Measurements from ENCODE around the gene BHLHE40. TPM values are rescaled to one million over a fixed set of nuclear protein-coding genes. Genes with fewer than 3 reads are reported as not detected.

Gene BHLHE40
- total and polyA plus RNA-seq, 10 of the 15 experiments (the other 5 are each of a cell fraction or from before 2014, with no cell fraction given), result 25.2 to 106 (median 51.4) TPM

- TF ChIP-seq, protein P1, sequence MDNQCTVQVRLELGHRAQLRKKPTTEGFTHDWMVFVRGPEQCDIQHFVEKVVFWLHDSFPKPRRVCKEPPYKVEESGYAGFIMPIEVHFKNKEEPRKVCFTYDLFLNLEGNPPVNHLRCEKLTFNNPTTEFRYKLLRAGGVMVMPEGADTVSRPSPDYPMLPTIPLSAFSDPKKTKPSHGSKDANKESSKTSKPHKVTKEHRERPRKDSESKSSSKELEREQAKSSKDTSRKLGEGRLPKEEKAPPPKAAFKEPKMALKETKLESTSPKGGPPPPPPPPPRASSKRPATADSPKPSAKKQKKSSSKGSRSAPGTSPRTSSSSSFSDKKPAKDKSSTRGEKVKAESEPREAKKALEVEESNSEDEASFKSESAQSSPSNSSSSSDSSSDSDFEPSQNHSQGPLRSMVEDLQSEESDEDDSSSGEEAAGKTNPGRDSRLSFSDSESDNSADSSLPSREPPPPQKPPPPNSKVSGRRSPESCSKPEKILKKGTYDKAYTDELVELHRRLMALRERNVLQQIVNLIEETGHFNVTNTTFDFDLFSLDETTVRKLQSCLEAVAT (IDR thresholded peaks at IDR 0.05), result peak; percentile 75
- no peak for TF ChIP-seq CEBPZ (IDR thresholded peaks at IDR 0.05; ENCODE audit: low read depth, low read length)
- TF ChIP-seq, protein P2, sequence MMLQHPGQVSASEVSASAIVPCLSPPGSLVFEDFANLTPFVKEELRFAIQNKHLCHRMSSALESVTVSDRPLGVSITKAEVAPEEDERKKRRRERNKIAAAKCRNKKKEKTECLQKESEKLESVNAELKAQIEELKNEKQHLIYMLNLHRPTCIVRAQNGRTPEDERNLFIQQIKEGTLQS (IDR thresholded peaks at IDR 0.05; ENCODE audit: borderline replicate concordance, extremely low read depth, low read depth, low read length), result no peak
- no peak for TF ChIP-seq ELK1 (IDR thresholded peaks at IDR 0.05; ENCODE audit: low read depth, low read length)
- no peak for TF ChIP-seq SREBF2 (IDR thresholded peaks at IDR 0.05; ENCODE audit: low read length)
- TF ChIP-seq, protein P3, sequence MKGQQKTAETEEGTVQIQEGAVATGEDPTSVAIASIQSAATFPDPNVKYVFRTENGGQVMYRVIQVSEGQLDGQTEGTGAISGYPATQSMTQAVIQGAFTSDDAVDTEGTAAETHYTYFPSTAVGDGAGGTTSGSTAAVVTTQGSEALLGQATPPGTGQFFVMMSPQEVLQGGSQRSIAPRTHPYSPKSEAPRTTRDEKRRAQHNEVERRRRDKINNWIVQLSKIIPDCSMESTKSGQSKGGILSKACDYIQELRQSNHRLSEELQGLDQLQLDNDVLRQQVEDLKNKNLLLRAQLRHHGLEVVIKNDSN (IDR thresholded peaks at IDR 0.05; ENCODE audit: borderline replicate concordance, extremely low read length, insufficient read depth, low read depth, low read length), result no peak
- TF ChIP-seq HDAC2 (IDR thresholded peaks at IDR 0.05), result no peak
- no peak for TF ChIP-seq JUNB (IDR thresholded peaks at IDR 0.05)
- peak; percentile 86 for TF ChIP-seq RAD21 (IDR thresholded peaks at IDR 0.05; ENCODE audit: insufficient read depth, low read depth, low read length)
- no peak for TF ChIP-seq SREBF1 (IDR thresholded peaks at IDR 0.05; ENCODE audit: low read length)
- peak; percentile 72; the same call in 1 of the 2 replicates for TF ChIP-seq SMC3 (IDR thresholded peaks at IDR 0.05; ENCODE audit: borderline replicate concordance, low read length)
- TF ChIP-seq ZBTB4 (CRISPR knock-in tag; IDR thresholded peaks at IDR 0.05), result no peak
- TF ChIP-seq, protein P4, sequence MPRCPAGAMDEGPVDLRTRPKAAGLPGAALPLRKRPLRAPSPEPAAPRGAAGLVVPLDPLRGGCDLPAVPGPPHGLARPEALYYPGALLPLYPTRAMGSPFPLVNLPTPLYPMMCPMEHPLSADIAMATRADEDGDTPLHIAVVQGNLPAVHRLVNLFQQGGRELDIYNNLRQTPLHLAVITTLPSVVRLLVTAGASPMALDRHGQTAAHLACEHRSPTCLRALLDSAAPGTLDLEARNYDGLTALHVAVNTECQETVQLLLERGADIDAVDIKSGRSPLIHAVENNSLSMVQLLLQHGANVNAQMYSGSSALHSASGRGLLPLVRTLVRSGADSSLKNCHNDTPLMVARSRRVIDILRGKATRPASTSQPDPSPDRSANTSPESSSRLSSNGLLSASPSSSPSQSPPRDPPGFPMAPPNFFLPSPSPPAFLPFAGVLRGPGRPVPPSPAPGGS (IDR thresholded peaks at IDR 0.05; ENCODE audit: borderline replicate concordance, insufficient read depth, low read depth, low read length, poor library complexity, severe bottlenecking), result no peak
Measured at GRCh38 chr3:4980229-4981203, 1.3 kb downstream of the BHLHE40 start (continued).

All from GM12878 (cell line).